Measurements from ENCODE around the gene APCDD1L.

APCDD1L gene

DNA sequence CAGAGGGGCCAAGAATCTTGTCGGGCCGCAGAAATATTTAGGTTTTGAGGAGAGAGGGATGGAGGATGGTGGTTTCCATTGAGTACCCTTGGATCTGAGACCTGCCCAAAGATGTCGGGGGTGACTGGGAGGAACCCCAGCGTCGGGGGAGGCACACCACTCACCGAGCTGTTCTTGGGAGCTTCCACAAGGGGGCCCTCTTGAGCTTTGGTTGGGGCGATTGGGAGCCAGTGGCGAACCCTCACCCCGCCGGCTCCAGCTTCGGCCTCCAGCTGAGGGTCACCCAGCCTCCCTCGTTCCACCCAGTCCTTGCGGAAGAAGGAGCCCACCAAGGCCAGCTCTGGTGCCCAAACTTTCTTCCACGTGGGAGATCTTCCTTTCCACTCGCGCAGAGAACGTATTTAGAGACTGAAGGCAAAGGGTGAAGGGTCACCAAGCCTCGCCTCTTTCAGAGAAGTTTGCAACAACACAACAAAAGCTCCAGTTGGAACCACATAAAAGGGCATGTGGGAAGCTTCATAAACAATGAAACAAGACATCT lies 33.6 kb downstream of the APCDD1L start:
- no peak for TF ChIP-seq POLR2A (IDR thresholded peaks at IDR 0.05; ENCODE audit: low read depth, low read length)
- TF ChIP-seq PAX5 (IDR thresholded peaks at IDR 0.05; ENCODE audit: insufficient read depth, low read length, severe bottlenecking): no peak
- TF ChIP-seq POLR2AphosphoS5 (IDR thresholded peaks at IDR 0.05; ENCODE audit: low read depth, low read length): no peak
- no peak for TF ChIP-seq SPI1 (IDR thresholded peaks at IDR 0.05; ENCODE audit: low read depth, low read length)
- TF ChIP-seq TAF1 (IDR thresholded peaks at IDR 0.05; ENCODE audit: low read depth, low read length): no peak
- no peak for TF ChIP-seq POU2F2 (IDR thresholded peaks at IDR 0.05; ENCODE audit: low read depth, low read length)
- FAIRE-seq: no peak
- DNase-seq (ENCODE audit: insufficient read length, low spot score): peak; percentile 67

DNA sequence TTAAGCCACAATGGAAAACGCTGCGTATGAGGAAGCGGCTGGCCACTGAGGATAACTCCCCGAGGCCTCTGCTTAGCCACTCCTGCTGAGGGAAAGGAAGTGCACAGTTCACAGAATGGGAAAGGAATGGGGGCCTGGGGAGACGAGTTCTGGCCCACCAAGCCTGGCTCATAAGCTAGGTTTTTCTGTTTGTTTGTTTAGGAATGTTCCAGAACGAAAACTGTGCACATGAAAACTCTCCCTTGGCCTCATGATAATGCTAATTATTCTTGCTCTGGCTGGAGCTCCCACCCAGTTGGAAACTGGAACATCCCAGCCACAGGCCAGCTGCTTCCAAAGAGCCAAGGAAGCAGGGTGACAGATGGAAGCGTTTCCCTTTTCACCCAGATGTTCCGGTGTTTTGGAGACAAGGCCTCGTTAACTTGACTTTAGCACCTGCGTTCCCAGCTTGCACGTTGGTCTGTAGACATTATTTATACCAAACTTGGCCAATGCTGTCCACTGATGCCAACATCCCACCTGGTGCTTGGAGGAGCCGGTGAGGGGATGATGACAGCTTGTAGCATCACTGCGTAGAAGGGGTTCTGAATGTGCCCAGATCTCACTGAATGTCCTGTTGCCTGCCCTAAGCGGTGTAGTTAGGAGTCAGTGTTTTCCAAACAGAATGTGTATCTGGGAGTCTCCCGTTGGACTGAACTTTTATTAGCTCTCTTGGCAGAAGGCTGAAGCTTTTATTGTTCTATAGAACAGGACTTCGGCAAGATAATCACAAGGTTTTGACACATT lies 34.5 kb downstream of the APCDD1L start:
- TF ChIP-seq PAX5 (IDR thresholded peaks at IDR 0.05; ENCODE audit: insufficient read depth, low read length, severe bottlenecking) (no peak), TAF1 (IDR thresholded peaks at IDR 0.05; ENCODE audit: low read depth, low read length) (no peak), POU2F2 (IDR thresholded peaks at IDR 0.05; ENCODE audit: low read depth, low read length) (no peak), POLR2AphosphoS5 (IDR thresholded peaks at IDR 0.05; ENCODE audit: low read depth, low read length) (no peak), SPI1 (IDR thresholded peaks at IDR 0.05; ENCODE audit: low read depth, low read length) (no peak), POLR2A (IDR thresholded peaks at IDR 0.05; ENCODE audit: low read depth, low read length) (no peak)
- FAIRE-seq (no peak), DNase-seq (ENCODE audit: insufficient read length, low spot score) (no peak)

GRCh38 chr20:58479726-58480440 lies 35.3 kb downstream of the APCDD1L start:
- no peak for FAIRE-seq
- TF ChIP-seq POLR2AphosphoS5 (IDR thresholded peaks at IDR 0.05; ENCODE audit: low read depth, low read length) (no peak), PAX5 (IDR thresholded peaks at IDR 0.05; ENCODE audit: insufficient read depth, low read length, severe bottlenecking) (no peak), POLR2A (IDR thresholded peaks at IDR 0.05; ENCODE audit: low read depth, low read length) (no peak), SPI1 (IDR thresholded peaks at IDR 0.05; ENCODE audit: low read depth, low read length) (no peak)
- DNase-seq (ENCODE audit: insufficient read length, low spot score): no peak

- FAIRE-seq (no peak), DNase-seq (ENCODE audit: insufficient read length, low spot score) (no peak)
- TF ChIP-seq POU2F2 (IDR thresholded peaks at IDR 0.05; ENCODE audit: low read depth, low read length) (no peak), POLR2AphosphoS5 (IDR thresholded peaks at IDR 0.05; ENCODE audit: low read depth, low read length) (no peak), SPI1 (IDR thresholded peaks at IDR 0.05; ENCODE audit: low read depth, low read length) (no peak), TAF1 (IDR thresholded peaks at IDR 0.05; ENCODE audit: low read depth, low read length) (no peak), PAX5 (IDR thresholded peaks at IDR 0.05; ENCODE audit: insufficient read depth, low read length, severe bottlenecking) (no peak), POLR2A (IDR thresholded peaks at IDR 0.05; ENCODE audit: low read depth, low read length) (no peak)
These were observed 36.9 kb downstream of the APCDD1L start for GRCh38 chr20:58478141-58478805.

GRCh38 chr20:58475466-58475865 lies 39.7 kb downstream of the APCDD1L start:
- DNase-seq (ENCODE audit: insufficient read length, low spot score) (no peak), FAIRE-seq (no peak)

DNA sequence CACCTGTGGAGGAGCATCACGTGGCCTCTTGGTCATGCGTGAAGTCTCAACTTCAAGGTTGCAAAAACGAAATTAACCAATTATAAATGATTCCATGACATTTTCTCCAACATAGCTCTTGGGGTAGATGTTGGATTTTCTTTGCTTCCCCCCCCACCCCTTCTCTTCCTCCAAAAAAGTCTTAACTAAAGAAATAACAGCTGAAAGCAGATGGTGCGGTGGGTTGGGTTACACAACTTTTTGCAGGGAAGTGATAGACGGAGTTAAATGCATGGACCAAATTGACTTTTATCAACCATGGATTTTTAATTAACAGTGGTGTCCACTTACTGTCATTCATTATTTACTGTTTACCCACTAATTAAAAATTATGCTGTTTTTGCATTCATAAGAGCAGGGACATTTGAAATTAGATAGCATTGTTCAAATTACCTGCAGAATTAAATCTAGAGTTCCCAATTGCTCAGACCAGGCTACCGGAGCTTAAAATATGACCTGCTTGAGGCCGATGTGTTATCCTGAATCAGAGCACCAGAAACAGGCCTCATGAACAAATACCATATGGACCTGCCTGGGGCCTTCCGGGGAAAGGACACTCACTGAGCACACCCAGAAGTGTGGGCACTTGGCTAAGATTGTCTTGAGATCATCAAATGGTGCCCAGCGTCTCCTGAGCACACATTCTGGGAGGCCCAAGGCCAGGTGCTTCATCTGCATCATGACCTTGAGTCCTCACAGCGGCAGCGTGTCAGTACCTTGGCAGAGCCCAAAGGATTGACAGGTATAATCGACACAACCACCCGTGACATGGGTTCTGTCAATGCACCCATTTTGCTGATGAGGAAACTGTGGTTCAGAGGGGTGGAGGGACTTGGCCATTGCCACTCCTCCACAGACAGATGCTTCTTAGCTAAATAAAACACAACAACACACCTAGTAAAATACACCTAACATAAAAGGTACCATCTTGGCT lies 41.5 kb downstream of the APCDD1L start:
- DNase-seq (ENCODE audit: insufficient read length, low spot score) (no peak), FAIRE-seq (no peak)
- TF ChIP-seq TAF1 (IDR thresholded peaks at IDR 0.05; ENCODE audit: low read depth, low read length): no peak
- no peak for TF ChIP-seq SPI1 (IDR thresholded peaks at IDR 0.05; ENCODE audit: low read depth, low read length)
- no peak for TF ChIP-seq PAX5 (IDR thresholded peaks at IDR 0.05; ENCODE audit: insufficient read depth, low read length, severe bottlenecking)
- no peak for TF ChIP-seq POLR2AphosphoS5 (IDR thresholded peaks at IDR 0.05; ENCODE audit: low read depth, low read length)
- no peak for TF ChIP-seq POU2F2 (IDR thresholded peaks at IDR 0.05; ENCODE audit: low read depth, low read length)
- no peak for TF ChIP-seq POLR2A (IDR thresholded peaks at IDR 0.05; ENCODE audit: low read depth, low read length)

More at GRCh38 chr20:58475466-58475865, 39.7 kb downstream of the APCDD1L start:
- TF ChIP-seq TAF1 (IDR thresholded peaks at IDR 0.05; ENCODE audit: low read depth, low read length) (no peak), SPI1 (IDR thresholded peaks at IDR 0.05; ENCODE audit: low read depth, low read length) (no peak), POLR2A (IDR thresholded peaks at IDR 0.05; ENCODE audit: low read depth, low read length) (no peak), POU2F2 (IDR thresholded peaks at IDR 0.05; ENCODE audit: low read depth, low read length) (no peak), PAX5 (IDR thresholded peaks at IDR 0.05; ENCODE audit: insufficient read depth, low read length, severe bottlenecking) (no peak), POLR2AphosphoS5 (IDR thresholded peaks at IDR 0.05; ENCODE audit: low read depth, low read length) (no peak)

- no peak for DNase-seq (ENCODE audit: insufficient read length, low spot score)
- no peak for FAIRE-seq
- TF ChIP-seq POLR2AphosphoS5 (IDR thresholded peaks at IDR 0.05; ENCODE audit: low read depth, low read length) (no peak), POU2F2 (IDR thresholded peaks at IDR 0.05; ENCODE audit: low read depth, low read length) (no peak), SPI1 (IDR thresholded peaks at IDR 0.05; ENCODE audit: low read depth, low read length) (no peak), PAX5 (IDR thresholded peaks at IDR 0.05; ENCODE audit: insufficient read depth, low read length, severe bottlenecking) (no peak), POLR2A (IDR thresholded peaks at IDR 0.05; ENCODE audit: low read depth, low read length) (no peak), TAF1 (IDR thresholded peaks at IDR 0.05; ENCODE audit: low read depth, low read length) (no peak)
These were observed 42.8 kb downstream of the APCDD1L start for GRCh38 chr20:58472273-58473018.

Measured in GM12891 (cell line).